ENCODE results near the gene ZNF672.

The ZNF672 gene

GRCh38 chr1:248821101-248821500 lies 16.9 kb upstream of the ZNF672 start:
- H3K4me3 ChIP-seq (ENCODE audit: low read depth, low read length), result no peak overlapping the region
- no peak for TF ChIP-seq CTCF (IDR thresholded peaks at IDR 0.05; ENCODE audit: borderline replicate concordance, insufficient read depth, low read depth, low read length)

GRCh38 chr1:248821641-248822040 lies 16.4 kb upstream of the ZNF672 start:
- TF ChIP-seq CTCF (IDR thresholded peaks at IDR 0.05; ENCODE audit: borderline replicate concordance, insufficient read depth, low read depth, low read length), result no peak
- no peak overlapping the region for H3K4me3 ChIP-seq (ENCODE audit: low read depth, low read length)

GRCh38 chr1:248822148-248823032 lies 15.6 kb upstream of the ZNF672 start:
- TF ChIP-seq CTCF (IDR thresholded peaks at IDR 0.05; ENCODE audit: borderline replicate concordance, insufficient read depth, low read depth, low read length), result no peak
- peak overlapping the region; percentile 30 for H3K4me3 ChIP-seq (ENCODE audit: low read depth, low read length)

GRCh38 chr1:248823517-248824001 lies 14.5 kb upstream of the ZNF672 start:
- no peak overlapping the region for H3K4me3 ChIP-seq (ENCODE audit: low read depth, low read length)
- no peak for TF ChIP-seq CTCF (IDR thresholded peaks at IDR 0.05; ENCODE audit: borderline replicate concordance, insufficient read depth, low read depth, low read length)

GRCh38 chr1:248824301-248824700 lies 13.7 kb upstream of the ZNF672 start:
- no peak for TF ChIP-seq CTCF (IDR thresholded peaks at IDR 0.05; ENCODE audit: borderline replicate concordance, insufficient read depth, low read depth, low read length)
- no peak overlapping the region for H3K4me3 ChIP-seq (ENCODE audit: low read depth, low read length)

GRCh38 chr1:248824701-248825100 lies 13.3 kb upstream of the ZNF672 start:
- TF ChIP-seq CTCF (IDR thresholded peaks at IDR 0.05; ENCODE audit: borderline replicate concordance, insufficient read depth, low read depth, low read length), result no peak
- H3K4me3 ChIP-seq (ENCODE audit: low read depth, low read length), result no peak overlapping the region

GRCh38 chr1:248825136-248825535 lies 12.9 kb upstream of the ZNF672 start:
- no peak for TF ChIP-seq CTCF (IDR thresholded peaks at IDR 0.05; ENCODE audit: borderline replicate concordance, insufficient read depth, low read depth, low read length)
- peak overlapping the region; percentile 86 for H3K4me3 ChIP-seq (ENCODE audit: low read depth, low read length)

Measured in GM12875 (cell line).